Common myeloid progenitor, CD34-positive (primary cell): ENCODE results near the gene ICA1.

Source experiments
- CTCF ChIA-PET: fragments of 350-600 bp; sonication (Branson Sonifier 250); formaldehyde crosslinking; loops from one replicate; lab custom pipeline; 2021; ENCODE audit warnings: antibody characterized with exemption; lab: Charles Lee
- POLR2A ChIA-PET: fragments of 350-600 bp; sonication (Branson Sonifier 250); formaldehyde crosslinking; loops from one replicate; lab custom pipeline; 2021; ENCODE audit warnings: antibody characterized with exemption; lab: Charles Lee
- DNase-seq, 3 donors: peaks; one replicate each; pipeline versions ENCODE4 v3.0.0 to v3.0.0-alpha.2; 2013
- H3K27ac ChIP-seq, 2 experiments: 1 replicate in 1 of 2; 2 replicates in 1 of 2; pipeline ENCODE4 v1.7.0; 2013; ENCODE audit warnings: inconsistent platforms in 2 of 2, low read length in 2 of 2, mild to moderate bottlenecking in 2 of 2, low read depth in 1 of 2, moderate library complexity in 1 of 2; ENCODE audit not compliant: severe bottlenecking in 2 of 2, insufficient read depth in 1 of 2, poor library complexity in 1 of 2
- H3K27me3 ChIP-seq, 5 experiments: replicated peaks in 2 of 5; 1 replicate in 3 of 5; 2 replicates in 2 of 5; pipeline versions ENCODE4 v1.6.1 to v1.7.0; 2013; ENCODE audit warnings: low read length in 4 of 5, mild to moderate bottlenecking in 2 of 5, moderate library complexity in 2 of 5, inconsistent platforms in 1 of 5; ENCODE audit not compliant: insufficient read depth in 5 of 5, control insufficient read depth in 4 of 5
- H3K36me3 ChIP-seq, 4 experiments: 1 replicate in 2 of 4; 2 replicates in 2 of 4; pipeline versions ENCODE4 v1.6.1 to v1.7.0; 2013; ENCODE audit warnings: low read length in 3 of 4, control low read depth in 1 of 4, mild to moderate bottlenecking in 1 of 4; ENCODE audit not compliant: control insufficient read depth in 4 of 4, insufficient read depth in 4 of 4
- H3K4me1 ChIP-seq, 4 experiments: 1 replicate in 3 of 4; 2 replicates in 1 of 4; pipeline versions ENCODE4 v1.6.1 to v1.7.1; 2013; ENCODE audit warnings: low read length in 3 of 4, mild to moderate bottlenecking in 3 of 4, control low read depth in 1 of 4, inconsistent platforms in 1 of 4, moderate library complexity in 1 of 4; ENCODE audit not compliant: control insufficient read depth in 4 of 4, insufficient read depth in 4 of 4; ENCODE audit errors: control extremely low read depth in 1 of 4
- H3K4me3 ChIP-seq, 7 experiments: 1 replicate in 4 of 7; 2 replicates in 3 of 7; pipeline versions ENCODE4 v1.5.1 to v1.7.0; 2013; ENCODE audit warnings: mild to moderate bottlenecking in 7 of 7, low read length in 6 of 7, moderate library complexity in 6 of 7, inconsistent platforms in 2 of 7, low read depth in 2 of 7, control low read depth in 1 of 7; ENCODE audit not compliant: insufficient read depth in 4 of 7, control insufficient read depth in 1 of 7; ENCODE audit errors: extremely low read depth in 1 of 7
- H3K9me3 ChIP-seq, 5 experiments: 1 replicate in 4 of 5; 2 replicates in 1 of 5; pipeline versions ENCODE4 v1.6.1 to v1.7.1; 2013; ENCODE audit warnings: low read length in 4 of 5, mild to moderate bottlenecking in 2 of 5, inconsistent platforms in 1 of 5, low read depth in 1 of 5, moderate library complexity in 1 of 5; ENCODE audit not compliant: control insufficient read depth in 4 of 5, insufficient read depth in 2 of 5; ENCODE audit errors: control extremely low read depth in 1 of 5
- WGBS: methylation state at CpG from one replicate; pipeline ENCODE4 v1.1.5; 2013; ENCODE audit not compliant: insufficient coverage; 5-methylcytosine and 5-hydroxymethylcytosine counted together

ICA1 gene

DNA sequence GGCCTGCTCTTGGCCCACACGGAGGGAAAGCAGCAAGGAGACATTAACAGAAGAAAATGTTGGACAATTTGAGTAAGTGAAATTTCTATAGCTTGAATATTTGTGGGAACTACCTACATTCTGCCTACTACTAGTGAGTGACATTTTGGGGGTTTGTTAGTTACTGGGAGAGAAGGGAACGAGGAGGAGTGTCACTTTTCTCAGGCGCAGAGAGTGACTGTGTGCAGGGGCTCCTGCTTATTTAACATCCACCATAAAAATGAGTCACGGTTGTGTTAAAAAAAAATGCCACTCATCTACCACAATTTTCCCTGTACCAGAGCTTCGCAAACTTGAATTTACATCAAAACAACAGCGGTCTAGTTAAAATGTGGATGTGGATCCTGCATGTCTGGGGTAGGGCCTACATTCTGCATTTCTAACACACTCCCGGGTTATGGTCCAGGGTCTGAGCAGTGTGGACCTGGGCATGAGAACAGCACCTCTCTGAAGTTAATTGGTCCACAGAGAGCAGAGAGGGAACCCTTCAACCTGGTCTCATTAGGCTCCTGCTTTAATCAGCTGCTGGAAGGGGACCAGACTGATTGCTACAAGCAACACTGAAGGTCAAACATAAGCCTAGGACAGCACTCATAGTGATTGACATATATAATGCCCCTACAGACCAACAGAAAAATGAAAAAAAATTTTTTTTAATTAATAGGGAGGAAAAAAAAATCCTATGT is 41.4 kb downstream of the ICA1 start:
- Histone ChIP-seq H3K27ac (no peak overlapping the region), H3K27me3 (no peaks in the 10 kb centered on the region), H3K9me3 (no peaks in the 10 kb centered on the region), H3K36me3 (peaks cover 12 to 29% (median 19%) of the 10 kb centered on the region in 4 experiments), H3K4me3 (no peak overlapping the region), H3K4me1 (no peaks in the 10 kb centered on the region)
- ChIA-PET POLR2A (no interaction called here), CTCF (interaction anchor here (0.9 to 2.7 kb wide), 5 partner anchors 12 to 625 kb away, joined by 3 to 10 read pairs (median 3); no protein-coding TSS in a partner anchor)
- DNase-seq: no peak
- 97% methylated on average over 4 of the region's 7 CpGs for WGBS

DNA sequence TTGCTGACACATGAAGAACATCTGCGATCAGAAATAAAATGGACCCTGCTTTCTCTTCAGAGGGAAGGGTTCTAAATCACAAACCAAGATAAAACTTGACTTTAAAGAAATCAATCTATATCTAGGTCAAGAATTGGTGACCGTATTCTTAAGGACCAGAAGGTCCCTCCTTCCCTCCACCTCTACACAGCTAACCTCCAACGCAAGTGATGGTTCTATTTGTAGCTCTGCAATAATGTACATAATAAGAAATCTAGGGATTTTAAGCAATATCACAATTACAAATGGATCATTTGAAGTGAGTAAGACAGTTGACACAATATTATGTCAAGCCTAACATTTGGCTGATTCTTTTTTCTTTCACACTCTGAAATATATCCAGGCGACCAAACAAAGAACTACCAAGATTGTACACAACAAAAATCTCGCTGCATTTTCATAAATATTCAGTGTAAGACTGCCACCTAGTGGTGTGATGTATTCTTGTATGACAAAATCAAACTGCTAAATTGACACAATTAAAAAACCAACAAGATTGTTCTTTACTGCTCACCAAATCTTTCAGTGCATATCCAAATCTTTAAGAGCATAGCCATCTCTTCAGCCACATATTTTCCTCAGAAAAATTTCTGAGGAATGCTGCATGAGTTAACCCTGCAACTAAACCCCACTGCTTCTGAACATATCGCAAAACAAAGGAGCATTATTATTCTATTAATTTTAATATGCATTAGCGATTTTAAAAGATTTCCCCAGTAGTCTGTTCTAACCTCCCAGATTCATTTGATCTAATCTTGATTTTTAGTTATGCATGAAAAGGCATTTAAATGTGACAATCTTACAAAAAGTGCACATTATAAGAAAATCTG is 44.5 kb downstream of the ICA1 start:
- WGBS: 70% methylated on average over 2 of the region's 7 CpGs
- peak; percentile 72 to 91 (median 87) for DNase-seq
- Histone ChIP-seq H3K4me3 (no peak overlapping the region), H3K27me3 (no peaks in the 10 kb centered on the region), H3K9me3 (no peaks in the 10 kb centered on the region), H3K4me1 (no peaks in the 10 kb centered on the region), H3K36me3 (peaks cover 14 to 31% (median 19%) of the 10 kb centered on the region in 4 experiments), H3K27ac (no peak overlapping the region)
- POLR2A ChIA-PET: no interaction called here
- CTCF ChIA-PET: interaction anchor here (0.6 to 2.9 kb wide), 10 partner anchors 10 to 675 kb away, joined by 3 to 10 read pairs (median 4); partner anchors contain the start of gene ICA1

DNA sequence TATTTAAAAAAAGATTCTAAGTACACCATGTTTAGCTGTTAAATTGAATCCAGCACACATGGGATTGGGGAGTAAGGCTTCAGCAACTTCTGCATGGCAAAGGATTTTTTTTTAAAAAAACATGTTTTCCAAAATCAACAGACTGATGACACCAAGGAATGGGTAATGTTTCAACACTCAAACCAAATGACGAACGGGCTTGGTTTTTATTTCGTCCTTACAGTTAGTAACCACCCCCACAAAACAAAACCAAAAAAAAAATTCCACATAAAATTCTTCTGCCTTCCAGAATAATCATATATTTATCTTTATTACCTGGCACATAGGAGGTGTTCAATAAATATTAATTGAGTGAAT is 45.7 kb downstream of the ICA1 start:
- H3K36me3 ChIP-seq: peaks cover 15 to 31% (median 20%) of the 10 kb centered on the region in 4 experiments
- H3K4me3 ChIP-seq: no peak overlapping the region
- H3K4me1 ChIP-seq: no peaks in the 10 kb centered on the region
- ChIA-PET POLR2A (no interaction called here), CTCF (interaction anchor here (1.0 to 2.9 kb wide), 7 partner anchors 11 to 792 kb away, joined by 3 to 16 read pairs (median 6); no protein-coding TSS in a partner anchor)
- H3K9me3 ChIP-seq: no peaks in the 10 kb centered on the region
- no peaks in the 10 kb centered on the region for H3K27me3 ChIP-seq
- DNase-seq: no peak
- no peak overlapping the region for H3K27ac ChIP-seq
- WGBS: 100% methylated on average over 2 of the region's 3 CpGs

DNA sequence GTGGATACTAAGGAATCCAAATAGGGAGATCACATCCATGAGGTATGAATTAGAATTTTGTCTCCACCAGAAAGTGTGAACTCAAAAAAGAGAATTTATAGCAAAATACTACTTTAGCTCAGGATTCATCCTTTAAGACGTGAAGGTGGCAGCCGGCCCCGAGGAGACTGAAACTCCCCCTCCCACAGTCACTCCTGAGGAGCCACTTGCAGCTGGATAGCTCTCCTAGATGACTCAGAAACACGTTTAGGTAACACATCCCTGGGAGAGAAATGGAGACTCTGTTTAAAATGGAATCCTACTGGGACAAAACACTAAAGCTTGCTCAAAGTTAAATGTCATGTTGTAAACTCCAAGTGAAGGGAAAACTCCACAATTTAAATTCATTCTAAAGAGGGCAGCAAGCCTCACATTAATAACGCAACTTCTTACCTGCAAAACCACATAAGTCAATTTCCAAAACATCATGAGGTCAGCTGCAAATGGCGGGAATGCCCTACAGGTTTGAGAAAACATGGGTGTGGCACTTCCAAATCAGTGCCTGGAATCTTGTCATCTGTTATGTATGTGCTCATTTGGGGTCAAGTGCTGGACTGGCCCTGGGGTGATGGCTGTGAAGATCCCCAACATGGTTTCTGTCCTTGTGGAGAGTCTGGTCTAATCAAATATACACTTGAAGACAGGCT is 46.2 kb downstream of the ICA1 start:
- Histone ChIP-seq H3K9me3 (no peaks in the 10 kb centered on the region), H3K27ac (no peak overlapping the region), H3K27me3 (no peaks in the 10 kb centered on the region), H3K4me1 (no peaks in the 10 kb centered on the region), H3K4me3 (no peak overlapping the region), H3K36me3 (peaks cover 15 to 32% (median 18%) of the 10 kb centered on the region in 4 experiments)
- ChIA-PET POLR2A (no interaction called here), CTCF (interaction anchor here (1.0 to 2.4 kb wide), 7 partner anchors 9 to 791 kb away, joined by 3 to 16 read pairs (median 4); no protein-coding TSS in a partner anchor)
- 100% methylated on average over 2 of the region's 6 CpGs for WGBS
- no peak for DNase-seq

DNA sequence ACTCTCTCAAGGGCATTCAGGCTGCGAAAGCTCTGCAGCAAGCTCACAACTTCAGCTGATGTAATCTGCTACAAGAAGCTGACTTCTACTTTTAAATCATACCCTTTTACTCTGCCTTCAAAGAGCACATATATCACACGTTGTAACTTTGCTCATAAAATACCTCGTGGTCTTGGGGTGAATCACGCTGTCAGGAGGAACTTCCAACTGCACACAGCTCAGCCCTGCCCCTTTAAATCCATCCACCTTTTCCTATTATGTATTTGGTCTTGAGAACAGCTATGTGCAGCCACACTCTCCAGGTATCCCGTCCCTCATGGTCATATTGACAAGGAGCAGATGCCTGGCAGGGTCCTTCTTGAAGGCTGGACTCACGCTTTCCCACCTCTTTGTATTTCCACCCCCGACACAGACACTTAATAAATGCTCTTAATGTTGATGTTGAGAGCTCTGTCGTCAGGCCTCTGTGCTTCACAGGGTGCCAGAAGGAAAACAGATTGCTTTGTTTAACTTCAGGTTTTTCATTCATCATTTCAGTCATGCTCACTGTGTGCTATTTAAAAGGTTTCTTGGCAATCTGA is 47.6 kb downstream of the ICA1 start:
- H3K4me1 ChIP-seq: no peaks in the 10 kb centered on the region
- no peak for DNase-seq
- H3K36me3 ChIP-seq: peaks cover 11 to 21% (median 15%) of the 10 kb centered on the region in 4 experiments
- ChIA-PET CTCF (interaction anchor here (1.1 to 2.4 kb wide), 7 partner anchors 9 to 619 kb away, joined by 3 to 16 read pairs (median 5); no protein-coding TSS in a partner anchor), POLR2A (no interaction called here)
- H3K27me3 ChIP-seq: no peaks in the 10 kb centered on the region
- no peak overlapping the region for H3K4me3 ChIP-seq
- WGBS: 78% methylated on average over 5 of the region's 8 CpGs
- H3K27ac ChIP-seq: no peak overlapping the region
- H3K9me3 ChIP-seq: no peaks in the 10 kb centered on the region

DNA sequence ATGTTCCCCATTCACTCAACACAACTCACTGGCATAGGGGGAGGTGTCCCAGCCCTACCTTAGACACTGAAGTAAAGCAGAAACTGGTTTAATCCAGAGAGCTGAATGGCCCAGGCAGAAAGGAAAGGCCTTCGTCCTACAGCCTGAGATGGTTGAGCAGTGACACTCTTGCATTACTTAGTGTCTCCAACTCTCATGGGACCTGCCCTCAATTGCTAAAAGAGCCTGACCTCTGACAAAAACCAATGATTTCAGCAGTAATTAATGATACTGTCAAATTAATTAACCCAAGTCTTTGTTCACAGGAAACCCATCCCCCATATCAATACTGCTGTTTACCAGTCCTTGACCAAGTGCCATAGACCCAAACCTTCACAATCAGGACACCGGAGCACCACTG is 48.6 kb downstream of the ICA1 start:
- Histone ChIP-seq H3K9me3 (no peaks in the 10 kb centered on the region), H3K36me3 (peaks cover 7 to 16% (median 12%) of the 10 kb centered on the region in 4 experiments), H3K27me3 (no peaks in the 10 kb centered on the region), H3K4me1 (no peaks in the 10 kb centered on the region), H3K4me3 (no peak overlapping the region), H3K27ac (no peak overlapping the region)
- ChIA-PET POLR2A (no interaction called here), CTCF (interaction anchor here (1.1 to 1.3 kb wide), 2 partner anchors 47 to 617 kb away, joined by 5 read pairs; no protein-coding TSS in a partner anchor)
- 100% methylated on average over 2 of the region's 2 CpGs for WGBS
- no peak for DNase-seq
